AG09309 (cell line): ENCODE results near the gene ANK2.
"Not testable (repeated sequence)": the region's sequence is repeated elsewhere in the genome, so short reads cannot be mapped to it uniquely, and the experiment has no call there.

Experiments used
- DNase-seq: peaks from one replicate; pipeline ENCODE4 v3.0.0-alpha.2; 2010; ENCODE audit warnings: low read depth
- H3K4me3 ChIP-seq: 2 replicates; pipeline ENCODE4 v1.5.1; 2011; ENCODE audit warnings: mild to moderate bottlenecking, low read depth, low read length, moderate library complexity; ENCODE audit not compliant: control insufficient read depth
- TF ChIP-seq, protein P1 (sequence below): IDR thresholded peaks from 2 replicates; pipeline ENCODE4 v1.5.1; 2011; ENCODE audit warnings: mild to moderate bottlenecking, low read depth, low read length, inconsistent platforms; ENCODE audit not compliant: insufficient read depth, control insufficient read depth; ENCODE audit errors: missing control alignments

Gene ANK2

DNA sequence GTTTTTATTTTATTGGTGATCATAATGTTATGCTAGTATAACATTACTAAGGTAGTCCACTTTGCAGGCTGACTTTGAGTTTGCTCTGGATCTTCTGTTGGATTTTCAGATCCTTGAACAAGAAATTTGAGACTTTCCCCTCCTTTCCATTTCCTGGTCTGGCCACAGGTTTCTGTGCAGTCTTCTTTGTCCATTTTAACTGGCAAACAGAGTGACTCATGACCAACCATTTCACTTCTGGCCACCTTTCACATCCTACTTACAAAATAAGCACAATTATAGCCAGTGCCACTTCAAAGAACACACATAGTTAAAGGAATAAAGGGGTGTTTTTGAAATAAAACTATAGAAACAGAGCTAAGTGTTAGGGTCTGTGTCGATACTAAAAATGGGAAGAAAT, 8.4 kb downstream of the ANK2 start:
- no peak for DNase-seq
- no peak overlapping the region for H3K4me3 ChIP-seq
- TF ChIP-seq, protein P1, sequence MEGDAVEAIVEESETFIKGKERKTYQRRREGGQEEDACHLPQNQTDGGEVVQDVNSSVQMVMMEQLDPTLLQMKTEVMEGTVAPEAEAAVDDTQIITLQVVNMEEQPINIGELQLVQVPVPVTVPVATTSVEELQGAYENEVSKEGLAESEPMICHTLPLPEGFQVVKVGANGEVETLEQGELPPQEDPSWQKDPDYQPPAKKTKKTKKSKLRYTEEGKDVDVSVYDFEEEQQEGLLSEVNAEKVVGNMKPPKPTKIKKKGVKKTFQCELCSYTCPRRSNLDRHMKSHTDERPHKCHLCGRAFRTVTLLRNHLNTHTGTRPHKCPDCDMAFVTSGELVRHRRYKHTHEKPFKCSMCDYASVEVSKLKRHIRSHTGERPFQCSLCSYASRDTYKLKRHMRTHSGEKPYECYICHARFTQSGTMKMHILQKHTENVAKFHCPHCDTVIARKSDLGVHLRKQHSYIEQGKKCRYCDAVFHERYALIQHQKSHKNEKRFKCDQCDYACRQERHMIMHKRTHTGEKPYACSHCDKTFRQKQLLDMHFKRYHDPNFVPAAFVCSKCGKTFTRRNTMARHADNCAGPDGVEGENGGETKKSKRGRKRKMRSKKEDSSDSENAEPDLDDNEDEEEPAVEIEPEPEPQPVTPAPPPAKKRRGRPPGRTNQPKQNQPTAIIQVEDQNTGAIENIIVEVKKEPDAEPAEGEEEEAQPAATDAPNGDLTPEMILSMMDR = no peak

DNA sequence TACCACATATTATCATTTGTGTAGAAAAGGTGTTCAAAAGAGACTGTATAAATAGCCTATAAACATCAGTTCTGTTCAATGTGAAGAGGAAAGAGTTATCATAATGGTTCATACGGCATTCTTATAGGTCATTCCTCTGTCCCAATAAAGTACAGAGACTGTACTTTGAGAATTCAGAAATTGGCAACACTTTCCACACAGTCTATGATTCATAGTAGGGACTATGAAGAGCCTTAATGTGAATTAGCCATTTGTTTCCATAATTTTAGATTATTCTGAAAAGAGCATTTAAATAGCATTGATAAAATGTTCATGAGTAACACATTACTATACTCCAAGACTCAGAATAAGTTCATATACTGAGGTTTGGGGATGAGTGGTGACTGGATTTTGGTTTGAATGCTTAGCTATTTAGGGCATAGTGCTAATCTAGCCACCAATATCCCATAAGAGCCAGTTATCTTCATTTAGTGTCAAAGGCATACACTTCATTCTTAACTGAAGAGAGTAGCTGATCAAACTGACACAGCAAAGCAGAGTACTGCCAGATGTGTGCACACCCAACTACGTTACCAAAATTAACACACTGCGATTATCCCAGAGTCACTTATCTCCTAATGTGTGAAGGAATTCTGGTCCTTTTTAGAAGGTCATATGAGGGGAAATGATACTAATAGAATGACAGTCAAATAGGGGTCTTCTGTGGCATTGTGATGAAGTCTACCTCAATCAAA, 10.2 kb downstream of the ANK2 start:
- no peak for DNase-seq
- no peak overlapping the region for H3K4me3 ChIP-seq
- TF ChIP-seq, protein P1 = no peak

DNA sequence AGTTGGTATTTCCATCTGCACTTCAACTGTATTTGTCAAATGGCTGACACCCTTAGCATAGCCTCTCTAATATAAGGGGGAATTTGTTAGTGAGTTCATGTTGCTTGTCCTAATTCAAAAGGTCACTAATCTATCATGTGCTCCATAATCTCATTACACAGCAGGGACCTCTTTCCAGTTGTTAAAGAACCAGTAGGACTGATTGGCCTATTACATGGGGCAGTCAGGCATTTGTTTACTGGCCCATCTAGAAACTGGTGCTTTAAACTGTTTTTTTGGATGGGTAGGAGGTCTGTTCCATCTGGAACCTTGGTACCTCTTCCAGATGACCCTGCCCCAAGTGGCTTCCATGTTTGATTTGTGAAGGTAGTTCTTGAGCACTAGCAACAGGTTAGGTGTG, 11.4 kb downstream of the ANK2 start:
- no peak overlapping the region for H3K4me3 ChIP-seq
- DNase-seq = no peak
- TF ChIP-seq, protein P1 = no peak

DNA sequence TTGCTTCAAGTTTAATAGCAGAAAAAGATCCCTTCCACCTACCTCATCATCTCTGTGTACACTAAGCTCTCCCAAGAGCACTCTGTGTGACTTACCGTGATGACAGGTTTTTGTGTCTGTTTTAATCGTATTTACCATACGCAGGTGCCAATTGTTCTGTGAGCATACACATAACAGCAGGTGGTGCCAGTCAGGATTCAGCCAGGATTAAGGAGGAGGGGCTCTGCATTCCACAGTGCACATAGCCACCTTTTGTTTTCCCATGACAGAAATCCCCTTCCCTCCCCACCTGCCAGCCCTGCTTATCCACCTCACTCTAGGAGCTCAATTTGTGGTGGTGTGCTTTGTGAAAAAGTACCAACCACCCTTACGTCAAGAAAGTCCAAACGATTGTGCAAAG, 14.8 kb downstream of the ANK2 start:
- DNase-seq = no peak
- no peak overlapping the region for H3K4me3 ChIP-seq
- TF ChIP-seq, protein P1 = no peak

DNA sequence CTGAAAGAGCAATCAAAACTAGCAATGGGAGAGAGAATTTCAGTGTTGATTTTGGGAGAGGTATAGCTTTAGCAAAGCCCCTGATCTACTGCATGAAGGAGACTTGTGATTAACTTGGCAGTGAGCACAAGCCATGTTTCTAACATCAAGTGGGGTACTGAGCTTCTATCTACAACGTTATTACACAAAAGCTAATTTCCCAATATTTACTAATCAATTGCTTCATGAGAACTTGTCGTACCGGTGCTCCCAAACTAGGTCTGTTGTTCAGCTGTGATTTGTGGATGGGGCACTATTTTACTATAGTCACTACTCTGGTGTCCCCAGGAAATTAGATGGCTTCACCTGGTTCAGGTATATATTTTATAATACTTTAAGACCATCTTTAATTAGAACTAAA, 16.2 kb downstream of the ANK2 start:
- TF ChIP-seq, protein P1 = no peak
- H3K4me3 ChIP-seq = no peak overlapping the region
- DNase-seq = no peak

DNA sequence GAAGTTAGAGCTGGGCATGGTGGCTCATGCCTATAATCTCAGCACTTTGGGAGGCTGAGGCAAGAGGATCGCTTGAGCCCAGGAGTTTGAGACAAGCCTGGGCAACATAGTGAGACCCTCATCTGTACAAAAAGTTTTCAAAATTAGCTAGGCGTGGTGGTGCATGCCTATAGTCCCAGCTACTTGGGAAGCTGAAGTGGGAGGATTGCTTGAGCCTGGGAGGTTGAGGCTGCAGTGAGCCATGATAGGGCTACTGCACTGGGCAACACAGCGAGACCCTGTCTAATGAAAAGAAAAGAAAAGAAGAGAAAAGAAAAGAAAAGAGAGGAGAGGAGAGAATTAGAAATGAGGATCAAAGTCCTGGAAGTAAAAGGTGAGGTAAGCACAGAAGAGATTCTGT, 19.3 kb downstream of the ANK2 start:
- H3K4me3 ChIP-seq, DNase-seq: not testable (repeated sequence)

DNA sequence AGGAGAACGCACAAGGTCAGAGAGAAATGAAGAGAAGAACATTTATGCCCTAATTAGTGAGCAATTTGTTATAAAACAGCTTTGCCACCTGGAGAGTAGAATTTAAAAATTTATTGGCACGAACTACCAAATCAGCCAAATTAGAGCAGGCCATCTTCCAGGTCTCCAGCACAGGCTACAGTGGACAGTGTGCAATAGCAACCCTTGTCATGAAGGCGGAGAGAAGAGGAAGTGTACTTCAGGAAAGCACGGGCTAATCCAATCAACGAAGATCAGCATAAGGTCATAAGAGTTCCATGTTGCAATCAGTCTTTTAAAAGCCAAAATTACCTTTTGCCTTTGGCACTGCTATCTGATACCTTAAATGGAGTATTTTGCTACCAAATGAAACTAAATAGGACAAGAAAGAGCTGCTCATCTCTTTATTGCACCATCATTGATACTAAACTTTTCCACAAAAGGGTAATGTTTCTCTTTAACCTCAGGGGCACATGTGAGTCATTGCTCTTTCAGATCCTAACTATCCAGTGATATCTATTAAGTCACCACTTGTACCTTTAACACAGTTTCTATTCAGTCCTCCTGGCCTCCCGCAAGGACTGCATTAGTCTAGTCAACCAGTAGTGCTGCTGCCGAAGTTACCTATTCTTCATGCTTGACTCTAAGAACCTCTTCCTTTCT, 19.9 kb downstream of the ANK2 start:
- DNase-seq = no peak
- H3K4me3 ChIP-seq = no peak overlapping the region
- TF ChIP-seq, protein P1 = no peak
